Keratinocyte (primary cell): ENCODE results near the gene PPARD. TPM values are rescaled to one million over a fixed set of nuclear protein-coding genes. Genes with fewer than 3 reads are reported as not detected.

Experiments used
- DNase-seq: peaks from one replicate; pipeline ENCODE4 v3.0.0-alpha.2; 2011; ENCODE audit warnings: low read depth, missing footprints, low spot score
- FAIRE-seq: peaks from 2 replicates; lab custom pipeline; 2011; peaks lifted over from hg19 to GRCh38; lab: Jason Lieb, UNC
- H2AFZ ChIP-seq: 2 replicates; pipeline ENCODE4 v1.6.0; 2012; ENCODE audit warnings: low read length, control low read depth, inconsistent platforms; ENCODE audit not compliant: control insufficient read depth
- H3K27ac ChIP-seq: 2 replicates; pipeline ENCODE4 v1.5.1; 2011; ENCODE audit warnings: low read length; ENCODE audit not compliant: control insufficient read depth, insufficient read depth
- H3K27me3 ChIP-seq: 3 replicates; pipeline ENCODE4 v1.6.0; 2011; ENCODE audit warnings: low read length; ENCODE audit not compliant: control insufficient read depth, insufficient read depth; ENCODE audit errors: extremely low read depth
- H3K36me3 ChIP-seq, 2 experiments: 2 replicates in 1 of 2; 3 replicates in 1 of 2; pipeline ENCODE4 v1.5.1; 2011; ENCODE audit warnings: low read length in 2 of 2, mild to moderate bottlenecking in 1 of 2; ENCODE audit not compliant: control insufficient read depth in 2 of 2, insufficient read depth in 2 of 2; ENCODE audit errors: extremely low read depth in 1 of 2
- H3K4me1 ChIP-seq: 3 replicates; pipeline ENCODE4 v1.5.1; 2011; ENCODE audit warnings: low read length; ENCODE audit not compliant: control insufficient read depth, insufficient read depth; ENCODE audit errors: extremely low read depth
- H3K4me2 ChIP-seq: 3 replicates; pipeline ENCODE4 v1.6.0; 2011; ENCODE audit warnings: low read depth, low read length; ENCODE audit not compliant: control insufficient read depth, insufficient read depth; ENCODE audit errors: extremely low read depth
- H3K4me3 ChIP-seq, 3 experiments: fragments of 200-600 bp in 1 of 3; sonication (generic) in 1 of 3; 2 replicates in 2 of 3; 3 replicates in 1 of 3; pipeline ENCODE4 v1.5.1; 2011 to 2016; ENCODE audit warnings: low read length in 3 of 3, mild to moderate bottlenecking in 3 of 3, control low read depth in 2 of 3, inconsistent platforms in 1 of 3, low read depth in 1 of 3, mixed read lengths in 1 of 3, mixed run types in 1 of 3, moderate library complexity in 1 of 3; ENCODE audit not compliant: control insufficient read depth in 2 of 3, insufficient read depth in 2 of 3; ENCODE audit errors: extremely low read depth in 1 of 3
- H3K79me2 ChIP-seq: 2 replicates; pipeline ENCODE4 v1.6.0; 2012; ENCODE audit warnings: low read length; ENCODE audit not compliant: control insufficient read depth, insufficient read depth
- H3K9ac ChIP-seq: 3 replicates; pipeline ENCODE4 v1.6.0; 2011; ENCODE audit warnings: low read length; ENCODE audit not compliant: control insufficient read depth, insufficient read depth; ENCODE audit errors: extremely low read depth
- H3K9me1 ChIP-seq: 3 replicates; pipeline ENCODE4 v1.6.0; 2011; ENCODE audit warnings: low read length; ENCODE audit not compliant: control insufficient read depth, insufficient read depth; ENCODE audit errors: extremely low read depth
- H3K9me3 ChIP-seq: 2 replicates; pipeline ENCODE4 v1.5.1; 2012; ENCODE audit warnings: low read depth, low read length; ENCODE audit not compliant: control insufficient read depth
- H4K20me1 ChIP-seq: 3 replicates; pipeline ENCODE4 v1.6.0; 2011; ENCODE audit warnings: low read length; ENCODE audit not compliant: control insufficient read depth, insufficient read depth; ENCODE audit errors: extremely low read depth
- EZH2 ChIP-seq: IDR thresholded peaks from one replicate; pipeline ENCODE4 v1.6.1; 2012; ENCODE audit warnings: inconsistent platforms, mild to moderate bottlenecking, low read length, moderate library complexity
- dilution Hi-C: fragments of 300-500 bp; cut with MboI; formaldehyde crosslinking; loops from one replicate; pipeline ENCODE4 v1.7.0; 2020; ENCODE audit warnings: low sequenced_read_pairs; ENCODE audit not compliant: extremely low pct_ligation_motif_present
- polyA plus RNA-seq, 5 experiments: library from polyadenylated mRNA; depleted of rRNA in 3 of 5; stranded (reverse) in 3 of 5; stranded (forward) in 1 of 5; unstranded in 1 of 5; fragments of >200 nt; gene quantifications; 1 replicate in 1 of 5; 2 replicates in 3 of 5; 3 replicates in 1 of 5; pipeline versions ENCODE4 v1.2.1 to v1.2.3, GENCODE V29; 2011 to 2012; ENCODE audit warnings: missing spikeins in 2 of 5, low read depth in 1 of 5, low replicate concordance in 1 of 5
- TF ChIP-seq, protein P1 (sequence below), 3 experiments: IDR thresholded peaks in 1 of 3; conservative IDR thresholded peaks in 1 of 3; optimal IDR thresholded peaks in 1 of 3; 2 replicates in 2 of 3; 3 replicates in 1 of 3; pipeline versions ENCODE3 to v1.5.1; 2011; ENCODE audit warnings: low read length in 3 of 3, mild to moderate bottlenecking in 3 of 3, moderate library complexity in 2 of 3, control low read depth in 1 of 3, inconsistent platforms in 1 of 3; ENCODE audit not compliant: insufficient read depth in 2 of 3; ENCODE audit errors: extremely low read depth in 1 of 3

PPARD gene
- polyA plus RNA-seq, 1 donor (not counting 4 experiments of a cell fraction or from before 2014, with no cell fraction given): 15.1 TPM

DNA sequence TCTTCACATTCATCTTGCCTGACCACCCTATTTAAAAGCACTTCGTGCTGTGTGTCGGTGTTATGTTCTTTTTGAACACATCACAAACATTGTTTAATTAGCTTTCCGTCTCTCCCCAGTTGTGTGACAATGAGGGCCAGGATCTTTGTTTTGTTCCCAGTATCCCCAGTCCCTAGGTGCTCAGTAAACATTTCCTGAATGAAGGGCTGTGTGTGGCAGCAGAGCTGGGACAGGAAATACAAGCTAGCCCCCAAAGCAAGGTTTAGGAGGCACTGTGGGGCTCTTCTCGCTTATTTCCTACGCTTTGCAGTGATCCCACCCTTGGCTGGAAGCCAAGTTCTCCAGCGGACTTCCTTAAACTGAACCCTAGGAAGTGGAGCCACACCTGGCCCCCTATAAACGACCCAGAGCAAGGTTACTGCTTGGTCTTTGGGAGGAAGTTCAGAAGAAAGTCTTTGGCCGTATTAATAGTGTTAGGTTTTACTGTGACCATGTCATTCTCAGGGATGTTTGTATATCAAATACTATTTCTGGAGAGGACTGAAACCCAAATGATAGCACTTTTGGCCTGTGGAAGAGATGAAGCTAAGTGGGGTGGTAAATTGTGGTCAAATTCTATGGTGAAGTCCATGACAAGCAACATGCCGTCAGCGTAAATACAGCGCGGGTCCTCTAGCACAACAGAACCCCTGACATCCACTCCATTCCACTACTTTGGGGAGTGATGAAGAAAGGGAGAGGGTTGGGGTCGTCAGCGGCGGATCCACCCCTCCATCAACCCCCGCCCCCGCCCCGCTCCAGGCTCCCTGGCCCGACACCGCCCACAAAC, 109.2 kb downstream of the PPARD start:
- Histone ChIP-seq H3K4me1 (peaks cover 30% of the 10 kb centered on the region), H3K9me3 (no peaks in the 10 kb centered on the region), H4K20me1 (no peaks in the 10 kb centered on the region), H2AFZ (no peak overlapping the region), H3K79me2 (peaks cover 1% of the 10 kb centered on the region), H3K4me2 (peak overlapping the region; percentile 69), H3K36me3 (peaks cover 2 to 5% of the 10 kb centered on the region in 2 experiments), H3K27ac (no peak overlapping the region), H3K4me3 (peak overlapping the region in 1 of 3 experiments; percentile 53), H3K9me1 (no peaks in the 10 kb centered on the region), H3K27me3 (no peaks in the 10 kb centered on the region), H3K9ac (peak overlapping the region; percentile 3)
- no peak for DNase-seq
- TF ChIP-seq, protein P1, sequence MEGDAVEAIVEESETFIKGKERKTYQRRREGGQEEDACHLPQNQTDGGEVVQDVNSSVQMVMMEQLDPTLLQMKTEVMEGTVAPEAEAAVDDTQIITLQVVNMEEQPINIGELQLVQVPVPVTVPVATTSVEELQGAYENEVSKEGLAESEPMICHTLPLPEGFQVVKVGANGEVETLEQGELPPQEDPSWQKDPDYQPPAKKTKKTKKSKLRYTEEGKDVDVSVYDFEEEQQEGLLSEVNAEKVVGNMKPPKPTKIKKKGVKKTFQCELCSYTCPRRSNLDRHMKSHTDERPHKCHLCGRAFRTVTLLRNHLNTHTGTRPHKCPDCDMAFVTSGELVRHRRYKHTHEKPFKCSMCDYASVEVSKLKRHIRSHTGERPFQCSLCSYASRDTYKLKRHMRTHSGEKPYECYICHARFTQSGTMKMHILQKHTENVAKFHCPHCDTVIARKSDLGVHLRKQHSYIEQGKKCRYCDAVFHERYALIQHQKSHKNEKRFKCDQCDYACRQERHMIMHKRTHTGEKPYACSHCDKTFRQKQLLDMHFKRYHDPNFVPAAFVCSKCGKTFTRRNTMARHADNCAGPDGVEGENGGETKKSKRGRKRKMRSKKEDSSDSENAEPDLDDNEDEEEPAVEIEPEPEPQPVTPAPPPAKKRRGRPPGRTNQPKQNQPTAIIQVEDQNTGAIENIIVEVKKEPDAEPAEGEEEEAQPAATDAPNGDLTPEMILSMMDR (optimal IDR thresholded peaks at IDR 0.05 in 1 of 3, IDR thresholded peaks at IDR 0.05 in 1 of 3, conservative IDR thresholded peaks at IDR 0.05 in 1 of 3; ENCODE audit: extremely low read depth in 1 of 3, insufficient read depth in 2 of 3, low read length in 3 of 3): no peak
- TF ChIP-seq EZH2: no peak
- dilution Hi-C loops: no loop called here
- FAIRE-seq: no peak

DNA sequence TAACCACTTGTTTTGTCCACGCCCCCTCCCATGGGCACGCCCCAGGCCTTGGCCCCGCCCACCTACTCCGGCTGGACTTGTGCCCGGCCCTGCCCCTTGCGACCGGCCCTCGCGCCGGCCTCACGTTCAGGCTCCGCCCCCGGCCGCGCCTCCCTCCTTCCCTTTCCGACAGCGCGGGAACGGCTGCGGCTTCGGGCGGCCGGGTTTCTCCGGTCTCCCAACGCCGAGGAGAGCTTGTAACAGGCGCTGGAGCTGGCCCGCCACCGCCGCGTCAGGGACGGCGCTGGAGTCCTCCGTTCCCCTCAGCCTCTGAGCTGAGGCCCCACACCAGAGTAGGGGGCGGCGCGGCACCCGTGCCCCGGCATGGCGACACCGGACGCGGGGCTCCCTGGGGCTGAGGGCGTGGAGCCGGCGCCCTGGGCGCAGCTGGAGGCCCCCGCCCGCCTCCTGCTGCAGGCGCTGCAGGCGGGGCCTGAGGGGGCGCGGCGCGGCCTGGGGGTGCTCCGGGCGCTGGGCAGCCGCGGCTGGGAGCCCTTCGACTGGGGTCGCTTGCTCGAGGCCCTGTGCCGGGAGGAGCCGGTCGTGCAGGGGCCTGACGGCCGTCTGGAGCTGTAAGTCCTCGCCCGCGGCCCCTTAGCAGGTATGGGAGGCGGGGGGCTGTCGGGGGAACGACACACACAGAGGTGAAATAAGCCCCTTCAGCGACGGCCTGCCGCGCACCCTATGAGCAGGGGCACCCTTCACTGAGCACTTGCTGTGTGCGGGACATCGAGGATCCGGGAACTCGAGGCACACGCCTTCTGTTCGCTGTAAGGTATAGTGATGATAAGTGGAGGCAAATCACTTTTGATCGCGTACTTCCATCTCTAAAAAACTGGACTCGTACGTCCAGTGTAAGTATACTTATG, 110.1 kb downstream of the PPARD start, which contains the start of gene FANCE:
Gene FANCE (plus strand): TSS at position 156 of the 908 bp plus-strand sequence. CDS start 208 bp downstream, at position 364.
- H4K20me1 ChIP-seq: no peaks in the 10 kb centered on the region
- peaks cover 2 to 7% of the 10 kb centered on the region in 2 experiments for H3K36me3 ChIP-seq
- peak within 1 kb of the TSS; percentile 80 for H3K9ac ChIP-seq
- H3K27ac ChIP-seq: peak within 1 kb of the TSS; percentile 85
- no peak for DNase-seq
- TF ChIP-seq, protein P1 (optimal IDR thresholded peaks at IDR 0.05 in 1 of 3, IDR thresholded peaks at IDR 0.05 in 1 of 3, conservative IDR thresholded peaks at IDR 0.05 in 1 of 3; ENCODE audit: extremely low read depth in 1 of 3, insufficient read depth in 2 of 3, low read length in 3 of 3): no peak
- no peak for TF ChIP-seq EZH2
- H3K27me3 ChIP-seq: no peaks in the 10 kb centered on the region
- H3K4me2 ChIP-seq: peak within 1 kb of the TSS; percentile 90
- no peaks in the 10 kb centered on the region for H3K9me3 ChIP-seq
- peak within 1 kb of the TSS; percentile 82 for H2AFZ ChIP-seq
- H3K9me1 ChIP-seq: no peaks in the 10 kb centered on the region
- H3K4me1 ChIP-seq: peaks cover 30% of the 10 kb centered on the region
- dilution Hi-C loops: no loop called here
- H3K4me3 ChIP-seq: peak within 1 kb of the TSS; percentile 51 to 85 (median 78)
- H3K79me2 ChIP-seq: peaks cover 1% of the 10 kb centered on the region
- FAIRE-seq: no peak
